ENCODE results near the gene TRPM8. TPM values are rescaled to one million over a fixed set of nuclear protein-coding genes. Genes with fewer than 3 reads are reported as not detected.
"Not testable (repeated sequence)": the region's sequence is repeated elsewhere in the genome, so short reads cannot be mapped to it uniquely, and the experiment has no call there.

TRPM8 gene
- total and polyA plus RNA-seq, 2 of the 8 experiments (the other 6 are each of a cell fraction or from before 2014, with no cell fraction given), result 0.18 to 0.54 TPM

GRCh38 chr2:233965646-233966045, 48.5 kb downstream of the TRPM8 start:
- WGBS, 2 experiments (ENCODE audit: extremely low coverage in 1 of 2, insufficient coverage in 1 of 2, insufficient read length in 1 of 2, insufficient replicate concordance in 2 of 2, low coverage in 1 of 2, low lambda C conversion rate in 2 of 2, missing lambda C conversion rate in 1 of 2), result 94% methylated on average over 7 of the region's 7 CpGs; no CpG with 5 or more reads in 1 of the 2 experiments
- H3K36me3 ChIP-seq (ENCODE audit: control insufficient read depth in 2 of 4, insufficient read depth in 4 of 4, low read length in 3 of 4); H4K20me1 ChIP-seq (replicated peaks in 1 of 2; ENCODE audit: control insufficient read depth in 1 of 2, insufficient read depth in 2 of 2, low read length in 2 of 2); H2AK5ac ChIP-seq (ENCODE audit: low read depth, low read length); H3K4me2 ChIP-seq (ENCODE audit: insufficient read depth in 1 of 2, low read depth in 2 of 2, low read length in 2 of 2); H4K5ac ChIP-seq (ENCODE audit: insufficient read length, low read depth, low read length); H3K56ac ChIP-seq (replicated peaks; ENCODE audit: insufficient read length, low read depth, low read length); H3K14ac ChIP-seq (ENCODE audit: insufficient read length); H3K23me2 ChIP-seq (ENCODE audit: low read depth, low read length); DNase-seq (ENCODE audit: low read depth in 1 of 2, low spot score in 2 of 2); POLR2A ChIA-PET (ENCODE audit: partially characterized antibody); H2BK5ac ChIP-seq (ENCODE audit: low read depth, low read length); H2AFZ ChIP-seq (ENCODE audit: low read length); H3K27ac ChIP-seq (ENCODE audit: low read depth, low read length); H3K9ac ChIP-seq (replicated peaks in 1 of 4; ENCODE audit: extremely low read depth in 1 of 4, low read depth in 3 of 4, low read length in 3 of 4); H2BK120ac ChIP-seq (replicated peaks; ENCODE audit: low read depth, low read length); H2BK12ac ChIP-seq (ENCODE audit: low read depth, low read length); H4K91ac ChIP-seq (replicated peaks; ENCODE audit: insufficient read length, low read length); H3K4me1 ChIP-seq (replicated peaks in 1 of 4; ENCODE audit: control insufficient read depth in 3 of 4, insufficient read depth in 4 of 4, low read length in 3 of 4); H3K79me2 ChIP-seq (ENCODE audit: control insufficient read depth in 1 of 2, insufficient read depth in 2 of 2, low read length in 2 of 2); H3K4me3 ChIP-seq (ENCODE audit: extremely low read depth in 1 of 4, insufficient read depth in 2 of 4, low read depth in 3 of 4, low read length in 4 of 4); FAIRE-seq; H4K8ac ChIP-seq (ENCODE audit: extremely low read depth, insufficient read depth, low read length); H2BK20ac ChIP-seq (ENCODE audit: low read length); H3K27me3 ChIP-seq (replicated peaks in 1 of 4; ENCODE audit: control insufficient read depth in 3 of 4, extremely low read depth in 1 of 4, insufficient read depth in 3 of 4, low read length in 3 of 4); H3K79me1 ChIP-seq (ENCODE audit: low read depth, low read length); H2BK15ac ChIP-seq (ENCODE audit: low read length); H3K18ac ChIP-seq (ENCODE audit: extremely low read depth, low read length); H3K23ac ChIP-seq (ENCODE audit: insufficient read length); H3K9me3 ChIP-seq (ENCODE audit: insufficient read depth in 2 of 2, low read depth in 1 of 2, low read length in 1 of 2); H3K4ac ChIP-seq (replicated peaks; ENCODE audit: insufficient read length, low read depth, low read length): not testable (repeated sequence)
- CTCF ChIA-PET (ENCODE audit: partially characterized antibody), result interaction anchor here (0.7 to 1.1 kb wide), 3 partner anchors 8 to 10 kb away, joined by 3 to 4 read pairs (median 3); no protein-coding TSS in a partner anchor
